OCI-LY1 (cell line): ENCODE data around the gene LINC00305.

Source experiments
- H2AFZ ChIP-seq: fragments of 200-600 bp; sonication (generic), shearing (Covaris generic); 2 replicates; pipeline ENCODE4 v1.6.0; 2014; ENCODE audit warnings: antibody characterized with exemption, mild to moderate bottlenecking, low read length
- H3F3A ChIP-seq: fragments of 200-600 bp; sonication (generic), shearing (Covaris generic); 2 replicates; pipeline ENCODE4 v1.6.0; 2014; ENCODE audit warnings: mild to moderate bottlenecking, antibody characterized with exemption, low read length, moderate library complexity; ENCODE audit not compliant: insufficient read depth
- H3K27ac ChIP-seq: fragments of 200-600 bp; sonication (generic); 2 replicates; pipeline ENCODE4 v1.5.1; 2014; ENCODE audit warnings: low read length, mixed run types, mild to moderate bottlenecking, low read depth; ENCODE audit not compliant: poor library complexity, severe bottlenecking
- H3K27me3 ChIP-seq: fragments of 200-600 bp; sonication (generic); 2 replicates; pipeline ENCODE4 v1.6.0; 2014; ENCODE audit warnings: antibody characterized with exemption, mild to moderate bottlenecking, low read length, moderate library complexity; ENCODE audit not compliant: insufficient read depth
- H3K36me3 ChIP-seq: fragments of 200-600 bp; sonication (generic); 2 replicates; pipeline ENCODE4 v1.6.1; 2014; ENCODE audit warnings: mild to moderate bottlenecking, antibody characterized with exemption, low read length, moderate library complexity, mixed read lengths; ENCODE audit not compliant: insufficient read depth
- H3K4me1 ChIP-seq: fragments of 200-600 bp; sonication (generic); 2 replicates; pipeline ENCODE4 v1.5.1; 2014; ENCODE audit warnings: mild to moderate bottlenecking, low read length, moderate library complexity; ENCODE audit not compliant: insufficient read depth, severe bottlenecking
- H3K4me2 ChIP-seq: fragments of 200-600 bp; sonication (generic), shearing (Covaris generic); 2 replicates; pipeline ENCODE4 v1.6.1; 2014; ENCODE audit warnings: low read length
- H3K4me3 ChIP-seq: fragments of 200-600 bp; sonication (generic); 2 replicates; pipeline ENCODE4 v1.5.1; 2014; ENCODE audit warnings: low read length, low read depth, mild to moderate bottlenecking, mixed read lengths; ENCODE audit not compliant: poor library complexity, severe bottlenecking
- H3K79me2 ChIP-seq: fragments of 200-600 bp; shearing (Covaris generic); 2 replicates; pipeline ENCODE4 v1.6.1; 2016; ENCODE audit warnings: mixed run types, low read length, mixed read lengths; ENCODE audit not compliant: insufficient read depth
- H3K9ac ChIP-seq: fragments of 200-600 bp; sonication (generic), shearing (Covaris generic); 2 replicates; pipeline ENCODE4 v1.6.1; 2014; ENCODE audit warnings: mild to moderate bottlenecking, low read length, mixed read lengths
- H3K9me2 ChIP-seq: fragments of 200-600 bp; sonication (generic), shearing (Covaris generic); 2 replicates; pipeline ENCODE4 v1.6.1; 2014; ENCODE audit warnings: low read depth, mild to moderate bottlenecking, low read length, mixed read lengths
- H3K9me3 ChIP-seq: fragments of 200-600 bp; shearing (Covaris generic); 2 replicates; pipeline ENCODE4 v1.6.1; 2014; ENCODE audit warnings: low read length, mixed read lengths
- H4K20me1 ChIP-seq: fragments of 200-600 bp; sonication (generic), shearing (Covaris generic); 2 replicates; pipeline ENCODE4 v1.6.0; 2016; ENCODE audit warnings: mild to moderate bottlenecking, low read length; ENCODE audit not compliant: insufficient read depth
- EZH2 ChIP-seq: fragments of 200-600 bp; sonication (generic), shearing (Covaris generic); IDR thresholded peaks from 2 replicates; pipeline ENCODE4 v1.8.0; 2017; ENCODE audit warnings: borderline replicate concordance, mixed run types, mild to moderate bottlenecking, antibody characterized with exemption, low read length, moderate library complexity, mixed read lengths
- TF ChIP-seq, protein P1 (sequence below): fragments of 200-600 bp; sonication (generic), shearing (Covaris generic); IDR thresholded peaks from 2 replicates; pipeline ENCODE4 v1.5.1; 2017; ENCODE audit warnings: mild to moderate bottlenecking, antibody characterized with exemption, low read length, moderate library complexity, mixed read lengths

LINC00305 gene

DNA sequence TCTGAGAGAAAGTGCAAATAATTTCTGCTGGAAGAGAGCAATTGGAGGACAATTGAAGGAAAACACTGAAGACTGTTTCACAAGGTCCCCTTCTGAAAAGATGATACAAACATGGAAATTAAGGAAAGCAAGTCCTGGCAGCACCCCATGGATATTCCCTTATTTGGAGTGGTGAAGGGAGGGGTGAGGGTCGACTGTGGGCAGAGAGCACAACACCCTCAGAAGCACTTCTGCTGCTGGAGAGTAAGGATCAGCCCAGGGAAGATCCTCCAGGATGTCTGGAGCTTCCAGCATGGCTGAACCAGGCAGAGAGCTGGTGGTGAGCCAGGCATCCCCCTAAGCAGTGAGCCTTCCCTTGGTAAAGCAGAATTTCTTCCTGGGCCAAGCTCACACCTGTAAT, 54.7 kb downstream of the LINC00305 start:
- Histone ChIP-seq H3K27me3 (no peaks in the 10 kb centered on the region), H2AFZ (no peak overlapping the region), H3K79me2 (no peaks in the 10 kb centered on the region), H3K9me3 (no peaks in the 10 kb centered on the region), H3K4me3 (no peak overlapping the region), H4K20me1 (no peaks in the 10 kb centered on the region), H3K4me2 (no peak overlapping the region), H3K27ac (no peak overlapping the region), H3K9ac (no peak overlapping the region), H3K36me3 (no peaks in the 10 kb centered on the region), H3F3A (no peaks in the 10 kb centered on the region), H3K4me1 (no peaks in the 10 kb centered on the region), H3K9me2 (no peaks in the 10 kb centered on the region)
- TF ChIP-seq, protein P1, sequence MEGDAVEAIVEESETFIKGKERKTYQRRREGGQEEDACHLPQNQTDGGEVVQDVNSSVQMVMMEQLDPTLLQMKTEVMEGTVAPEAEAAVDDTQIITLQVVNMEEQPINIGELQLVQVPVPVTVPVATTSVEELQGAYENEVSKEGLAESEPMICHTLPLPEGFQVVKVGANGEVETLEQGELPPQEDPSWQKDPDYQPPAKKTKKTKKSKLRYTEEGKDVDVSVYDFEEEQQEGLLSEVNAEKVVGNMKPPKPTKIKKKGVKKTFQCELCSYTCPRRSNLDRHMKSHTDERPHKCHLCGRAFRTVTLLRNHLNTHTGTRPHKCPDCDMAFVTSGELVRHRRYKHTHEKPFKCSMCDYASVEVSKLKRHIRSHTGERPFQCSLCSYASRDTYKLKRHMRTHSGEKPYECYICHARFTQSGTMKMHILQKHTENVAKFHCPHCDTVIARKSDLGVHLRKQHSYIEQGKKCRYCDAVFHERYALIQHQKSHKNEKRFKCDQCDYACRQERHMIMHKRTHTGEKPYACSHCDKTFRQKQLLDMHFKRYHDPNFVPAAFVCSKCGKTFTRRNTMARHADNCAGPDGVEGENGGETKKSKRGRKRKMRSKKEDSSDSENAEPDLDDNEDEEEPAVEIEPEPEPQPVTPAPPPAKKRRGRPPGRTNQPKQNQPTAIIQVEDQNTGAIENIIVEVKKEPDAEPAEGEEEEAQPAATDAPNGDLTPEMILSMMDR, result no peak
- no peak for TF ChIP-seq EZH2

DNA sequence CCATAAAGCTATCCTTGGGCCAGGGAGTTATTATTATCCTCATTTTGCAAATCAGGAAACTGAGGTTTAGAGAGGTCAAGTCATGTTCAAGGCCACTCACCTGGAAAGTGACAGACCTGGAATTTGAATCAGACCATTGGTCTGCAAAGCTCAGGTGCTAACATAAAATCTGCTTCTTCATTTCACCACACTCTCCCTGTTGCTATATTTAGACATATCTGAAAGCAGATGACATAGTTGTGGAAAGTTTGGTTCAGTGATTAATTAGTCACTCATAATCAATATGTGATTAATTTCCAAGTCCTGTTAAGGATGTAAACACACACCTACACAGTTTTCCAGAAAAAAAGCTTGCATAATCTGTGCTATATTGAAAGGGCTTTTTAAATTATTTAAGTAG, 57.4 kb downstream of the LINC00305 start:
- no peaks in the 10 kb centered on the region for H3K36me3 ChIP-seq
- no peaks in the 10 kb centered on the region for H3K27me3 ChIP-seq
- no peaks in the 10 kb centered on the region for H4K20me1 ChIP-seq
- H3K9me3 ChIP-seq, result no peaks in the 10 kb centered on the region
- TF ChIP-seq, protein P1, result no peak
- no peak for TF ChIP-seq EZH2
- no peaks in the 10 kb centered on the region for H3K9me2 ChIP-seq
- H3K9ac ChIP-seq, result no peak overlapping the region
- no peak overlapping the region for H3K4me3 ChIP-seq
- no peak overlapping the region for H3K4me2 ChIP-seq
- no peak overlapping the region for H3K27ac ChIP-seq
- H3K79me2 ChIP-seq, result no peaks in the 10 kb centered on the region
- no peaks in the 10 kb centered on the region for H3F3A ChIP-seq
- H3K4me1 ChIP-seq, result no peaks in the 10 kb centered on the region
- H2AFZ ChIP-seq, result no peak overlapping the region

DNA sequence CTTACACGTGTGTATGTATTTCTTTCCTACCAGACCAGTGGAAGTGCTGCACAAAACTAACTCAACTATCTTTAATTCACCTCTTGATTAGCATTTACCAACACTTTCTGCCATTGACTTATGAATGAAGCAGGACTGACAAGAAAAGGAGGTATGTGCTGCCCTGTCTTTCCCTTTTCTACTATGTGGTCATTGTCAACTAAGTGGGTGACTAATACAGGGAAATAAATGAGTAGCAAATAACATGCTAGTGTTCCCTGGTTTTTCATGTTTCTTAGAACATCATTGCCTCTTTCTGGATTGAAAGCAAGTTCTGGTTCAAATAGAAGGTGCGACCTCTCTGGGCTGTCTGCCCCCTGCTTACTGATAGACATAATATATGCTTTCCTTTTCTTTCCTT, 58.0 kb downstream of the LINC00305 start:
- no peak overlapping the region for H3K4me2 ChIP-seq
- no peak overlapping the region for H3K27ac ChIP-seq
- TF ChIP-seq, protein P1, result no peak
- no peak for TF ChIP-seq EZH2
- no peak overlapping the region for H3K9ac ChIP-seq
- H3K9me3 ChIP-seq, result no peaks in the 10 kb centered on the region
- H3K4me3 ChIP-seq, result no peak overlapping the region
- H3F3A ChIP-seq, result no peaks in the 10 kb centered on the region
- no peaks in the 10 kb centered on the region for H3K36me3 ChIP-seq
- H3K4me1 ChIP-seq, result no peaks in the 10 kb centered on the region
- no peaks in the 10 kb centered on the region for H3K79me2 ChIP-seq
- H3K9me2 ChIP-seq, result no peaks in the 10 kb centered on the region
- no peaks in the 10 kb centered on the region for H3K27me3 ChIP-seq
- H4K20me1 ChIP-seq, result no peaks in the 10 kb centered on the region
- no peak overlapping the region for H2AFZ ChIP-seq
